NCI-H748 (cell line): ENCODE results near the gene SPECC1.

Experiments used
- DNase-seq: peaks from one replicate; lab custom pipeline; 2025; ENCODE audit not compliant: unreplicated experiment; lab: John Stamatoyannopoulos, UW

SPECC1 gene

DNA sequence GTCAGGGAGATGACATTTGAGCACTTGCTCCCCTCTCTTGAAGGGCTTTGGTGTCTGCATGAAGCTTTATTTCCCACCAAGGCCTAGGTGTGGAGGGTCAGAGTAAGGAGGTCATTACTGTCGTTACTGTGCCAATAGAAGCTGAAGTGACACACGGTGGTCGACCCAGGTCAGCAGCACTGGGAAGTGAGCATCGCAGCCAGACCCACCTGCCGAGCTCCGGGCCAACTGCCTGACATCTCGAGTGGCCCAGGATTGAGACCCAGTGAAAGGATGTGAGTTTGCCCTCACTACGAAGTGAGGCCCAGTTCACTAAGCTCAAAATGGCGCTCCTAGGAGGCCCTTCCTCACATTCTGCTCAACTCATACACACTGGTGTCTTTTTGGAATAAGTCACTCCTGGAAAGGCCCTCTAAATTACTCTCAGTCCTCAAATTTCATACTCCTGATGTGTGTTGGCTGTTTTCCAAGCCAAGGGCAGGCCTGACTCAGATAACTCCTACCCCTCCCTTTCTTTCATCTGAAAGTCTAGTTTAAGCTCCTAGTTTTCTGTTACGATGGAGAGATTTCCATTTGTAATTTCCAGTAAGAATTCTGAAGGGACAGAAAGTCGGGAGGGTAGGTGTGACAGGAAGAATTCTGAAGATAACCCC is 257.8 kb downstream of the SPECC1 start:
- DNase-seq = peak; percentile 66

DNA sequence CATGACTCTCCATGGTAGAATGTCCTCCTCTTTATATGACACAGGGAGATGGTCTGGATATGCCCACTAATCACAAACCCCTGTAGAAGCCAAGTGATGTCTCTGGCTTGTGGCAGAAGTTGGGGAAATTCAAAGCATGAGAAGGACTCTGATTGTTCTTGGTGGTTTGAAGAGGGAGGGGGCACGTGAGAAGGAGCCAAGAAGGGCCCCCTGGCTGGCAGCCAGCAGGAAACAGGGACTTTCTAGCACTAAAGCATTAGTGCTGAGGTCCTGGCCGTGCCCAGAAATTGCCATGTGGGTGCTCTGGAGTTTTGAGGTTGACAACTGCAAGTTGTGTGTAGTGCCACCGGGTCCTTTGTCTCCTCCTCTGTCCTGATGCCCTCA is 258.3 kb downstream of the SPECC1 start:
- no peak for DNase-seq

DNA sequence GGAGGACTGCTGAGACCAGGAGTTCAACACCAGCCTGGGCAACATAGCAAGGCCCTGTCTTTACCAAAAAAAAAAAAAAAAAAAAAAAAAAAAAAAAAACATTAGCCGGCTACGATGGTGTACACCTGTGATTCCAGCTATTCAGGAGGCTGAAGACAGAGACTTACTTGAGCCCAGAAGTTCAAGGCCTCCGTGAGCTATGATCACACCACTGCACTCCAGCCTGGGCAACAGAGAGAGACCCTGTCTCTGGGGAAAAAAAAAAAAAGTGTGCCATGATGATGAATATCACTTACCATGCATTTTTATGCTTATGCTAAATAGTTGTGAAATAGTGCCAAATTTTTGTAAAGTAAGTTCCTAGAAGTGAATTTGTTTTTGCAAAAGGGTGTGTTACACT is 261.2 kb downstream of the SPECC1 start:
- no peak for DNase-seq

- DNase-seq = no peak
These were observed 262.0 kb downstream of the SPECC1 start for GRCh38 chr17:20271011-20271610.

DNA sequence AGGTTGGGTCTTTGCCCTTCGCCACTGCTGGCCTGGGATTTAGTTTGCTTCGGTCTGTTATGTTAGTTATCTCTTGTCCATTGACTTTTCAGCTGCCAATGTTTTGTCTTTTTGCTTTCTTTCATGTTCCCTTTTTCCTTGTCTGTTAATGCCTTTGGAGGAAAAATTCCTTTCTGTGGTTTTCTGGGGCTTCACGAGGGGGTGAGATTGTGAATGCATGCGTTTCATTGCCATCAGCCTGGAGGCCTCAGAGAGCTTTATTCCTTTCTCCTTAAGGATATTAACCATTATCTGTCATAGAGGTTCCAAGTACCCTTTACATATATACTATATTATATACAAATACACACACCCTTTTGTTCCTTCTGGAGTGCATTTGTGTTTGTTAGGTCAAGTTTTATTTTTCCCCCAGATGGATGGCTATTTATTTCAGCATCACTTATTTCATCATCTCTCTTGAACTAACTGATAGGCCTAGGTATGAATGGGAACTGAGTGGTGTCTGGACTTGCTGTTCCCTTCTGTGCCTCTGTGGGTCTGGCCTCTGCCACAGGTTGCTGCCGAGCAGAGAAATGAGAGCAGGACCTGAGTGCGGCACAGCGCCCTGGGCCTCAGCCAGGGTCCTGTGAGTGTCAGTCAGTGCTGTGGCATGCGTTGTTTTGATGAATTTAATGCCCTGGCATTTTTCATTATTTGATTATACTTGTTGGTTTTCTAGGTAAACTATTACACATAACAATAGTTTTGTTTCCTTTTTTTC is 264.8 kb downstream of the SPECC1 start:
- no peak for DNase-seq

DNA sequence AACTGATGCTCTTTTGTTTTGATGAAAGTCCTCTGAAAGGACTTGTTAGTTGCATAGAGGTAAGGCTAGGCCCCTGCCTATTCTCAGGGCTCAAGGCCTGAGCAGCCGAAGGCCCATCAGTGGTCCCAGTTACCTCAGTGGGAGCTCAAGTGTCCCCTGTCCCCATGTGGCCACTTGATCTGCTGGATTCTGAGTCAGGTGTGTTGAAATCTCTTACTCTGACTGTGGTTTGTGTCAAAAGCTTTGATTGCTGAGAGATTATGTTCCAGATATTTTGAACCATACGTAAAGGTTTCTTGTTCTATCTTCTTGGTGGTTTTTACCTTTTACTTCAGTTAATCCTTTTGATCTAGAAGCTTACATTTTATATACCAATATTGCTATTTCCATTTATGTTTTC is 266.5 kb downstream of the SPECC1 start:
- DNase-seq = no peak

DNA sequence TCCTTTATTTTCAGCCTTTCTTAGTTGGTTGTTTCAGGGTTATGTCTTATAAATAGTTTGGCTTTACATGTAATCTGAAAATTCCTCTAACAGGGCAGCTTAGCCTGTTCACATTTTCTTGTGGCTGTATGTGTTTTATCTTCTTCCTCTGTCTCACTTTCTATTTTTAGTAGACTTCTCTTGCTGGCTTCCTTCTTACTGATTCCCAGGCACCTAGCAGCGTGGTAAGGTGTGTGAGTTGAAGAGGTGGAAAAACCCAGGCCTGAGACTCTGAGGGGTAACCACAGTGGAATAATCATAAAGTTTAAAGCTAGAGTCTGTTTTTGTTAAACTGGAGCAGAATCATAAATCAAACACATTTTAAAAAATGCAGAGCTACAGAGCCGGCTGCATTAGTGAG is 267.3 kb downstream of the SPECC1 start:
- no peak for DNase-seq

DNA sequence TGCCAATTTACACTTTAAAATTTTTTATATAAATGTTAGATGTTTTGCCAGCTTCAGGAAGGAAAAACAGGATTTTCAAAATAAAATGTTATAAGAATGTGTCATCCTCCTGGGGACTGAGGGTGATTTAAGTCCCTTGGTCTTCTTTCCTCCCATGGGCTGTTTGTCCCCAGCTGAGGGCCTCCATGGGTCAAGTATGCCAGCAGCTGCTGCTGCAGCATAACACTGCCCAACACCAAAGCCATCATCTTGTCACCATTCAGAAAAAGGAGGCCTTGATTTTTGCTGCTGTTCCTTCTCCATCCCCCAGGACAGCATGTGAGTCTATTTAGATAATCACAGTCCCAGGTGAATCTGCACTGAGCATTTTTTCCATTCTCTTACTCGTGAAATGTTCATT is 269.6 kb downstream of the SPECC1 start:
- no peak for DNase-seq

GRCh38 chr17:20279631-20280030 is 270.5 kb downstream of the SPECC1 start:
- no peak for DNase-seq

- no peak for DNase-seq
These were observed 270.9 kb downstream of the SPECC1 start for GRCh38 chr17:20280051-20280450.

DNA sequence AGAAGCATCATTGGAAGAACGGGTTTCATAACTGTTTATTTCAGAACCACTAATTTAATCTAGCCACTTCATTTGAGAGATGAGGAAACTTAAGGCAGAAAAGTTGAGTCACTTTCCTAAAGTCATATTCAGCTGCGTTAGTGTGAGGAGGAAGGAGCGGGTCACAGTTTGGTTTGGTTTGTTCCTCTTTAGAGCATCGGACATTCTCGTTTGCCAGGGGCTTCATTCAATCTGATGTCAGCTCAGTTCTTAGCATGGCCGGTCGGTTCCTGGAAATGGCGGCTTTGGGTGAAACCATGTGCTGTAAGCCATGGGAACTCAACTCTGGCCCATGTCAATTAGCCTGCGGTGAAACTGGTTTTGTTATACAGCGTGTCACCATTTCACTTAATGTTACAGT is 271.7 kb downstream of the SPECC1 start:
- no peak for DNase-seq

DNA sequence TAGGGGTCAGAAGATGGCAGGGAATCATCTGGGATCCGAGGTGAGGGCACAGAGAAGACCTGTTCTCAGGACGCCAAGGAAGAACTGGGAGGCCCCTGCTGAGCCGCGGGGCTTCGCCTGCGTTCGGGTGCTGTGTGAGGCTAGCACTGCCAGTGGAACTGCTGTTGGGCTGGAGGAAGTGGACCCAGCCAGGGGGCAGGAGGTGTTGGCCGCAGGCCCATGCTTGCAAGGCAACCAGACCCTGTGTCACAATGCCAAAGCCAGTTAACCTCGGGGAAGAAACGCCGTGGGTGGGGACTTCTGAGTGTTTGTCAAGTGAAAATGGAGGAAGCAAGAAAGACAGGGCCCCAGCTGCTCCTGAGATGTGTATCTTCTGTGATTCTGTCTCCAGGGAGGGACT is 272.7 kb downstream of the SPECC1 start:
- DNase-seq = no peak

DNA sequence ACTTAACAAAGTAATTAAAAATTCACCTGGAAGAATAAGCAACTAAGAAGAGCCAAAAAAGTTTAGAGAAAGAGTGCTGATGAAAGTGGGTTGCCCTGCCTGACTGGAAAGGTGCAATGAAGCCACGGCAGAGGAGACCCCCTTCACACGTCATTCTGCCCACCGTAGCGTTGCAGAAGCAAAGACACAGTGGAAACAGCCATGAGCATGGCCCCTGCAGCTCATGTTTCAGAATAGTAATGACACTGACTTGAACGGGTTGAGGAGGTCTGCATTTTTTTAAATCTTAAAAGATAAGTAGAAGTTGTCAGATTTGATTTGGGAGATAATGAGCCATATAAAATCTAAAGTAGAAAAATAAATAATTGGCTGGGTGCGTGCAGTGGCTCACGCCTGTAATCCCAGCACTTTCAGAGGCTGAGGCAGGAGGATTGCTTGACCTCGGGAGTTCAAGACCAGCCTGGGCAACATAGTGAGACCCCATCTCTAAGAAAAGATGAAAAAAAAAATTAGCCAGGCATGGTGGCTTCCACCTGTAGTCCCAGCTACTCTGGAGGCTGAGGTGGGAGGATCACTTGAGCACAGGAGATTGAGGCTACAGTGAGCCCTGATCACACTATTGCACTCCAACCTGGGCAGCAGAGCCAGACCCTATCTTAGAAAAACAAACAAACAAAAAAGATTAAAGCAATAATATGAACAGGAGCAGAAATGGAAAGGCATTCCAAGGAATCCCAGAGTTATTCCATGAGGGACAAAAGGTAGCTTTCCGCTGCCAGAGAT is 273.6 kb downstream of the SPECC1 start:
- DNase-seq = no peak

- DNase-seq = no peak
These were observed 274.9 kb downstream of the SPECC1 start for GRCh38 chr17:20284022-20284421.

GRCh38 chr17:20284570-20285295 is 275.6 kb downstream of the SPECC1 start:
- DNase-seq = peak; percentile 43

DNA sequence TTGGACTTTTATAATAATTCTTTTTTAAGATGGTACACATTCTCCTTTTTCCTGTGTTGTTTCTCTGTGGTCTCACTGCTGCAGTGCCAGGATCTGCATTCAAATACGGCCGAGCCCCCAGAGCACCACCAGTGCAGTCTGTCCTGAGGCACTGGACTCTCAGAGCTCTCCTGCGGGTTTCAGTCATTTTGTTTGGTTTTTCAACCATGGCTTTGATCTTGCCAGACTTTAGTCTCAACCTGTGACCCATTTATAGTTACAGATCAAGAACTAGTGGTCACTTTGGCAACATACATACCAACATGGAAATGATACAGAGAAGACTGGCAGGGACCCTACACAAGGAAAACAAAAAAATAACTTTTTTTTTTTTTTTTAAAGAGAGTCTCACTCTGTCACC is 280.8 kb downstream of the SPECC1 start:
- no peak for DNase-seq

DNA sequence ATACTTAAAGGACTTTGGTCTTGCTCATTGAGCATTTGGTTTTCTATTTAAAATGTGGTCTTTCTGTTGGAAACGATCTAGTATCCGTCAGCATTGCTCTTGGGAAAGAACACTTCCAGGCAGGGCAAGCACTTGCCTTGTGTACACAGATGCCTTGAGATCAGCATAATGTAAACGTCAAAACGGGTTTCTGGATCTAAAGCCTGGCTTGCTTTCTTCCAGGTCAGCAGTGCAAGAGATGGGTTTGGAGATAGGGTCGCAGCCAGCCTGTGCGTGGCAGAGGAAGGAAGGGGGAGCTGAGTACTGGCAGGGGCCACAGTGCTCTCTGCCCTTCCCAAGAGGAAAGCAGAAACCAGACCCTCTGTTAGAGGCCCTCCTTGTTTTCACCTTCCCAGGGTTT is 282.7 kb downstream of the SPECC1 start:
- no peak for DNase-seq

- no peak for DNase-seq
These were observed 284.3 kb downstream of the SPECC1 start for GRCh38 chr17:20293501-20293900.

GRCh38 chr17:20294120-20294519 is 285.0 kb downstream of the SPECC1 start:
- DNase-seq = no peak

GRCh38 chr17:20299013-20299412 is 289.9 kb downstream of the SPECC1 start:
- no peak for DNase-seq

DNA sequence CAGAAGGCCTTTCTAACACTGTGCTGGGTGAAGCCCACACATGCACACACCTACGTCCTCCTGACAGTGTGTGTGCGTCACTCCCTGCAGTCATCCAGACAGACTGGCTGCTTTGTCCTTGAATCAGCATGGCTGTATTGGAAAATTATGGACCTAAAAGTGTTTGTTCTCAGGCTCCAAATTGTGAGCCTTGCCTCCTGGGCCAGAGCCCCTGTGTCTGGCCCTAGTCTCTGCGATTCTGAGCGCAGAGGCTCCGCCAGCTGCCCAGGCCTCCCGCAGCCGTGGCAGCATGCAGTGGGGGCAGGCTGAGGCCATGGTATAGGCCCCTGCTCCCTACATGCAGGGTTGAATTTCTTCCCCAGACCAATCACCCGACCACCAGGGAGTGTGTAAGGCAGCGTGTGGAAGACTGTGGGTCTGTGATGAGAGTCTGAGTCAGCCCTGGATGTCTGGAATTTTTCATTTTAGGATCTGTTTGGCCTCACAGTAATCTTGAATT is 291.3 kb downstream of the SPECC1 start:
- no peak for DNase-seq
